HG02798 (cell line): Measurements from ENCODE around the gene SHLD1.

ENCODE experiments used
- ATAC-seq: cut with Tn5 transposase; IDR thresholded peaks from one replicate; pipeline ENCODE4 v1.9.1; 2021; ENCODE audit warnings: mild to moderate bottlenecking; ENCODE audit not compliant: unreplicated experiment, poor library complexity

Gene SHLD1

DNA sequence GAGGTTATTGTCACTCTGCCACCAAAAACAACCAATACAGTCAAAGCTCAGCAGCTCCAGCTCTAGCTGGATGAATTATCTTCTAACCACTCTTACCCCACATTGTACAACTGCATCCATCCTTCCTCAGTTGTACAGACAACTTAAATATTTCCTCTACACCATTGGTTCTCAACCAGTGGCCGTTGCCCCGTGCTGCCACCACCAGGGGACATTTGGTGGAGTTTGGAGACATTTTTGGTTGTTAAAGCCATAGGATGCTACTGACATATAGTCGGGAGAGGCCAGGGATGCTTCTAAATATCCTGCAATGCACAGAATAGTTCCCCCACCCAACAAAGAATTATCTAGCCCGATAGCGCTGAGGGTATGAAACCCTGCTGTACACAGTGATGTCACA, 59.3 kb downstream of the SHLD1 start:
- ATAC-seq, result no peak

DNA sequence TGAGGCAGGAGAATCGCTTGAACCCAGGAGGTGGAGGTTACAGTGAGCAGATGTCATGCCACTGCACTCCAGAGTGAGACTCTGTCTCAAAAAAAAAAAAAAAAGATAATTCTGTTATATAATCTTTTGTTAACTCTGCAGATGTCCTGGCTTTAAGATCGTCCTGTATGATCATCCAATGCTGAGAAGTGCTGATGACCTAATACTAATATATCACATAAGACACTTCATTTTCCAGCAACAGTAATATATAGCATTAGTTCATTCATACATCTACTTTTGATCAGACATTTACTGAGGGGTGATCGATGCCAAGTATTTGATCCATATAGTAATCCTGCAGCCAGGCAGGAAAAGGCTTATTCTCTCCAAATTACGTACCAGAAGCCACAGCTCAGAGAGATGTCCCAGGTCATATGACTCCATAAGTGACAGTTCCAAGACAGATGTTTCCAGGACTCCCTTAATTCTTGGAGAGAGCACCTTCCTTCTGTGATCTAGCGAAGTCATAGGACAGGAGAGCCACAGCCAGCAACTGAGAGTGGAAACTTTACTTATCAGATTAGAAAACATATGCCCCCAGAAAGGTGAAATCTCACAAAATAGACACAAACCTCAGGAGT, 60.7 kb downstream of the SHLD1 start:
- ATAC-seq, result no peak

DNA sequence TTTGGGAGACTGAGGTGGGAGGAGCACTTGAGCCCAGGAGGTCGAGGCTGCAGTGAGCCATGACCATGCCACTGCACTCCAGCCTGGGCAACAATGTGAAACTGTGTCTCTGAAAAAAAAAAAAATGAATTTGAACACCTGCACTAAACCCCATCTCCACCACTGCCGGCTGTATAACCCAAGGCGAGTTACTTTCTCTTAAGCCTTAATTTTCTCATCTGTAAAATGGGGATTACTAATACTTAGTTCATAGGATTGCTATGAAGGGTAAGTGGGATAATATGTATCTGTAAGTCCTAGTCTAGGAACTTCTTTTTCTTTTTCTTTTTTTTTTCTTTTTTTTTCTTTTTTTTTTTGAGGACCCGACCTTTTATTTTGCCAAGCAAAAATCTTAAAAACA, 61.5 kb downstream of the SHLD1 start:
- no peak for ATAC-seq

DNA sequence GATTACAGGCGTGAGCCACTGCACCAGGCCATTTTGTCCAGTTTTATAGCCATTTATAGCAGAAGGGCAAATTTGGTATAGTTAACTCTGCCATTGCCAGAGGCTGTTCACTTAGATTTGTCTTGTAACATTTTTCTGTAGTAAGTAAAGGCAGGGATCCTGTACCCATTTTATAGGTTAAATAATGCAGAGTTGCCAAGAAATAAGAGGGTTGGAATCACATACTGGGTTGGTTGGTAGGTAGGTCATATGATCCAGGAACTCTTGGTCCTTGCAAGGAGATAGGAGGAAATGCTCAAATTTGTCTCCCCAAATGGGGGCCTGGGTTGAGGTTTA, 68.1 kb downstream of the SHLD1 start:
- ATAC-seq, result no peak

DNA sequence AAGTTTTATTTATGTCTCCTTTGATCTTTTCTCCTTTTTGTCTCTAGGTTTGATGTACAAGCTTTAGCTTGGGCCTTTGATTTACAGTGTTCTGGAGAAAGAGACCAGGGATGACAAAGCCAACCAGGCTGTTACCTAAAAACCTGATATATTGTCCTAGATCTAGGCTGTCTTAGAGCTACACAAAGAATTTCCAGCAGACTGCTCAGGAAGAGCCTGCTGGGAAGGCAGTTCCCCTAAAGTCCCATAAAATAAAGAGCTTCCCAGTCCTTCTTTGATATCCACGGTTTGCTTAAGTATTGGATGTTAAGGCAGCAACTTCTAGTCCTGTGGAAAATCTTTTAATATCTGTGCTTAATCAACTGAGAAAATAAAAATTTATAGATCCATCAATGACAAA, 70.5 kb downstream of the SHLD1 start:
- no peak for ATAC-seq

- no peak for ATAC-seq
Observed at GRCh38 chr20:5821627-5822215, 71.5 kb downstream of the SHLD1 start.

GRCh38 chr20:5822569-5822968, 72.4 kb downstream of the SHLD1 start:
- ATAC-seq, result no peak

GRCh38 chr20:5825130-5825719, 75.0 kb downstream of the SHLD1 start:
- no peak for ATAC-seq

DNA sequence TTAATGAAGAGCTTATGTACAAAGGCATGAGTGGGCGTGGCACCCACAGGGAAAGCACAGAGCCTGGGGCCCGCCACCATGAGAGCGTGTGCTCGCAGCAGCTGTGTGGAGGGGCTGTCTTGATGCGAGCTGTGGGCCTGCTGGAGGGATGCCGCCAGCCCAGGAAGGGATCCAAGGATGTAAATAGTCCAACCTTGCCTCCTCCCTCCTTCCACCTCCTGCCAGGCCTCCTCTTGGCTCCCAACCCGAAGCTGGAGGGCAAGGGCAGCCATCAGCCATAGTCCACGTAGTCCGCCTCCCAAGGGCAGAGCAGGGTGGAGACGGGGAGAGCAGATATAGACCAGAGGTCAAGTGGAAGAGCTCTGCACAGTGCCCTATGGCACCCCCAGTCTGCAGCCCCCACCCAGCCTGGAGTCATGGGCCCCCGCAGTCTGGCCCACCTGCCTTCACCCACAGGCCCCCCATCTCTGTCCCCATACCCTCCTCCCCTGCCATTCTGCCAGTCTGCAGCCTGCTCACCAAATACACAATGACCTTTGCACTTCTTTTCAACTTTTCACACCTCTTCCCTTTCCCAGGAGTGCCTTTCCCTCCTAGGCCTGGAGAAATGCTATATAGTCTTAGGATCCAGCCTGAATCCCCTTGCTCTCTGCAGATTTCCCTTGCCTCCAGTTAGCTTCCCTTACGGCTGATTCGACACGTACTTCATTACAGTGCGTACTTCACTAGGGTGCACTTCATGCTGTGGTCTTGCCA, 77.1 kb downstream of the SHLD1 start:
- ATAC-seq, result no peak

GRCh38 chr20:5827861-5828260, 77.7 kb downstream of the SHLD1 start:
- no peak for ATAC-seq

- no peak for ATAC-seq
Observed at GRCh38 chr20:5829241-5829809, 79.1 kb downstream of the SHLD1 start.

- ATAC-seq, result no peak
Observed at GRCh38 chr20:5831539-5832237, 81.5 kb downstream of the SHLD1 start.

- no peak for ATAC-seq
Observed at GRCh38 chr20:5833309-5833941, 83.2 kb downstream of the SHLD1 start.

DNA sequence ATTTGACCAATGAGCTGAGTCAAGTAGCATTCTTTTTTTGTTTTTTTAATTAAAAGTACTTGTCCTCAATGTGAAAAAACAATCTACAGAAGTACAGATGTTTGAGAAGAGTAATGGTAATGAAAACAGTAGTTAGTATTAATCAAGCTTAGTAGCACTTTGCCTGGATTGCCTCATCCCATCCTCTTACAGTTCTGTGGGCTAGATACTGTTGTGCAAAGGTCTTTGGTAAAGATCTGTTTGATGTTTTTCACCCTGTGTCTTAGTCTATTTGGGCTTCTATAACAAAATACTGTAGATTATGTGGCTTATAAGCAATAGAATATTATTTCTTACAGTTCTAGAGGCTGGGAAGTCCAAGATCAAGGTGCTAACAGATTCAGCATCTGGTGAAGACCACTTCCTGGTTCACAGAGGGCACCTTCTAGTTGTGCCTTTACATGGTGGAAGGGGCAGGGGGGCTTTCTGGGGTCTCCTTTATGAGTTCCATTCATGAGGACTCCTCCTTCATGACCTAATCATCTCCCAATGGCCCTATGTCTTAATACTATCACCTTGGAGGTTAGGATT, 84.3 kb downstream of the SHLD1 start:
- no peak for ATAC-seq

DNA sequence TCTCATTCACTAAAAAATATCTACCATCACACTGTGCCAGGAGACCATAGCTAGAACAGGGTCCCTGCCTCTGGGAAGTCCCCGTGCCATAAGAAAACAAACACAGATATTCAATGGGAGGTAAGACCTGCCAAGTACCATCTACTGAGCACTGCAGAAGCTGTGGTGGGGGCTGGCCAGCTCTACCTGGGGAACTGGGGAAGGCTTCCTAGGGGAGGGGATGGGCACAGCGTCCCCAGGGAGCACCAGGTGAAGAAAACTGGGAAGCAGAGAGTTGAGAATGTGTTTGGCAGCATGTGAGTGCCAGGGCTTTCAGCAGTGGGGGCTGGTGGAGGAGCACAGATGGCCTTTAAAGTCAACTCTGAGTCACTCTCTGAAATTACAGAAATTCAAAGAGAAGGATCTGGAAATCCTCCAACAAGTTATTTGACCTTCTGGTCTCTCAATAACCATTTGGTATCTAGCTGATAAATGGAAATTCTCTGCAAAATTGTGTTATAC, 85.2 kb downstream of the SHLD1 start:
- ATAC-seq, result no peak

DNA sequence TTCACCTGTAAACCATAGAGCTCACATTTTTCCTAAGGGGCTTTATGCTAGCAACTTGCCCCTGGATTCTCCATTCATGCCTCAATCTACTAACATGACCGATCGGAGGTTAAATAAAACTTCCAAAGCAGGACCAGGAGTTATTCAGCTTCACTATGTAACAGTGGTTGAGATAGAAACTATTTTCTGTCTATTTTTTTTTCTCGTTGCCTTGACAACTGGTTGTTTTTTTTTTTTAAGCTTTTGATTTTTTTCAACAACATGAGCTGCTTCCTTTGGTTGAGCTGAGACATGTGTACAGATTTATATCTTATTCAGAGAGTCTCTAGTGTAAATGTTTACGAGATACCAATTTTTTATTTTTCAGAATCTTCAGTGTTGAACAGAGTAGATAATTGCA, 85.7 kb downstream of the SHLD1 start:
- no peak for ATAC-seq

GRCh38 chr20:5836569-5836968, 86.4 kb downstream of the SHLD1 start:
- ATAC-seq, result no peak

DNA sequence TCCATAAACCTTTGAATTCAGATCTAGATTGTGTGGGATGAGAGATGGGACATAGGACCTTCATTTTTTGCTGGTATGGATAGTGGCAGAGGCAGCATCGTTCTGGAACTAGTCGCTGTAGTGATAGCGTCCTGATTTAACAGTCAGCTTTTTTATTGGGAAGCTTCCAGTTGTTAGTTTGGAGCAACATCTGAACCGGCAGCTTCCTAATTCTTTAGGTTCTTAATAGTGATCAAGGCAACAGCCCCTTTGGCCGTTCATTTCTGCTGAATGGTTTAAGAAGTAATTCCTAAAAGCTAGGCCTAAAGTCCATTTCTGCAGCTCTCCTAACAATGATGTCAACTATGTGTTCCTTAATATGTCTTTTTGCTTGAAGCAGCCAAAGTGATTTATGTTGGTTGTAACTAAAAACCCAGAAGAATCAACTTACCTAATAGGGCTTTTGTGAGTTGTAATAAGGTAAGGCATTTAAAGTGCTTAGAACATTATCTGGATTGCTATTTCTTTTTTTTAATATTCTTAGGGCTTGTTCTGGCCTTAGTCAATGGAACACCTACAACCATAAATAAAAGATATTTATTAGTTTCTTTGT, 90.3 kb downstream of the SHLD1 start:
- ATAC-seq, result no peak

- ATAC-seq, result no peak
Observed at GRCh38 chr20:5841522-5841921, 91.3 kb downstream of the SHLD1 start.
